SK-N-SH treated with all-trans-retinoic acid at 6 μM for 48 hours (cell line): ENCODE results near the gene BAG1.

ENCODE experiments used
- ATAC-seq: fragments of 200-7000 bp; cut with Tn5 transposase; 3 replicates; pipeline ENCODE4 v1.9.1; 2020; ENCODE audit warnings: mild to moderate bottlenecking, moderate library complexity
- ARNTL ChIP-seq: fragments of 450-650 bp; formaldehyde crosslinking; IDR thresholded peaks from 2 replicates; pipeline ENCODE4 v1.5.0; 2020; ENCODE audit warnings: low read depth, mild to moderate bottlenecking, moderate library complexity, borderline replicate concordance
- BACH2 ChIP-seq: fragments of 250-450 bp; sonication (Bioruptor Pico); IDR thresholded peaks from 2 replicates; pipeline ENCODE4 v1.9.0; 2021; ENCODE audit warnings: mild to moderate bottlenecking, borderline replicate concordance
- CSDC2 ChIP-seq: fragments of 250-450 bp; sonication (Bioruptor Pico); IDR thresholded peaks from 2 replicates; pipeline ENCODE4 v1.5.0; 2020; ENCODE audit warnings: mild to moderate bottlenecking, moderate library complexity
- ESRRG ChIP-seq: fragments of 250-450 bp; sonication (Bioruptor Pico); IDR thresholded peaks from 2 replicates; pipeline ENCODE4 v1.6.1; 2021; ENCODE audit warnings: mild to moderate bottlenecking
- ISL1 ChIP-seq: fragments of 250-450 bp; sonication (Bioruptor Pico); IDR thresholded peaks from 2 replicates; pipeline ENCODE4 v2.1.2; 2022; ENCODE audit warnings: mild to moderate bottlenecking, moderate library complexity
- OSR1 ChIP-seq: fragments of 250-450 bp; sonication (Bioruptor Pico); IDR thresholded peaks from 2 replicates; pipeline ENCODE4 v1.8.0; 2022; ENCODE audit warnings: moderate library complexity, mild to moderate bottlenecking, inconsistent platforms
- PPARA ChIP-seq: fragments of 250-450 bp; sonication (Bioruptor Pico); IDR thresholded peaks from 2 replicates; pipeline ENCODE4 v1.5.0; 2020; ENCODE audit warnings: mild to moderate bottlenecking, borderline replicate concordance
- RARB ChIP-seq: fragments of 250-450 bp; sonication (Bioruptor Pico); IDR thresholded peaks from 2 replicates; pipeline ENCODE4 v1.8.0; 2021; ENCODE audit warnings: mild to moderate bottlenecking, moderate library complexity
- SNAI2 ChIP-seq: fragments of 250-450 bp; sonication (Bioruptor Pico); IDR thresholded peaks from 2 replicates; pipeline ENCODE4 v1.5.0; 2020; ENCODE audit warnings: mild to moderate bottlenecking, moderate library complexity
- TCF4 ChIP-seq: fragments of 250-450 bp; sonication (Bioruptor Pico); IDR thresholded peaks from 2 replicates; pipeline ENCODE4 v1.8.0; 2021; ENCODE audit warnings: mild to moderate bottlenecking, moderate library complexity, borderline replicate concordance
- TOX ChIP-seq: fragments of 250-450 bp; sonication (Bioruptor Pico); IDR thresholded peaks from 2 replicates; pipeline ENCODE4 v1.8.0; 2021; ENCODE audit warnings: mild to moderate bottlenecking, moderate library complexity, borderline replicate concordance
- ZC3H10 ChIP-seq: fragments of 250-450 bp; sonication (Bioruptor Pico); IDR thresholded peaks from 2 replicates; pipeline ENCODE4 v1.5.1; 2021; ENCODE audit warnings: mild to moderate bottlenecking, moderate library complexity
- ZFP3 ChIP-seq: fragments of 250-450 bp; sonication (Bioruptor Pico); IDR thresholded peaks from 2 replicates; pipeline ENCODE4 v1.5.0; 2020; ENCODE audit warnings: mild to moderate bottlenecking, moderate library complexity
- ZFP30 ChIP-seq: fragments of 450-650 bp; formaldehyde crosslinking; IDR thresholded peaks from 2 replicates; pipeline ENCODE4 v1.5.0; 2022; ENCODE audit warnings: mild to moderate bottlenecking, moderate library complexity
- ZNF565 ChIP-seq: fragments of 450-650 bp; formaldehyde crosslinking; conservative IDR thresholded peaks from 2 replicates; pipeline ENCODE4 v1.5.0; 2020; ENCODE audit warnings: low read depth, mild to moderate bottlenecking, moderate library complexity
- ZNF8 ChIP-seq: fragments of 450-650 bp; formaldehyde crosslinking; IDR thresholded peaks from 2 replicates; pipeline ENCODE4 v1.5.0; 2020; ENCODE audit warnings: mild to moderate bottlenecking, moderate library complexity
- TF ChIP-seq, protein P1 (sequence below): fragments of 250-450 bp; sonication (Bioruptor Pico); IDR thresholded peaks from 2 replicates; pipeline ENCODE4 v1.8.0; 2021; ENCODE audit warnings: low read depth, mild to moderate bottlenecking, moderate library complexity, borderline replicate concordance
- TF ChIP-seq, protein P2 (sequence below): fragments of 250-450 bp; sonication (Bioruptor Pico); IDR thresholded peaks from 2 replicates; pipeline ENCODE4 v1.5.1; 2021; ENCODE audit warnings: mild to moderate bottlenecking, moderate library complexity
- TF ChIP-seq, protein P3 (sequence below): fragments of 250-450 bp; sonication (Bioruptor Pico); IDR thresholded peaks from 2 replicates; pipeline ENCODE4 v1.5.0; 2020; ENCODE audit warnings: mild to moderate bottlenecking, moderate library complexity
- TF ChIP-seq, protein P4 (sequence below): fragments of 250-450 bp; sonication (Bioruptor Pico); IDR thresholded peaks from 2 replicates; pipeline ENCODE4 v1.5.1; 2020; ENCODE audit warnings: low read depth, mild to moderate bottlenecking, moderate library complexity
- TF ChIP-seq, protein P5 (sequence below): fragments of 250-450 bp; sonication (Bioruptor Pico); IDR thresholded peaks from 2 replicates; pipeline ENCODE4 v1.8.0; 2020; ENCODE audit warnings: mild to moderate bottlenecking, moderate library complexity, borderline replicate concordance

Gene BAG1

DNA sequence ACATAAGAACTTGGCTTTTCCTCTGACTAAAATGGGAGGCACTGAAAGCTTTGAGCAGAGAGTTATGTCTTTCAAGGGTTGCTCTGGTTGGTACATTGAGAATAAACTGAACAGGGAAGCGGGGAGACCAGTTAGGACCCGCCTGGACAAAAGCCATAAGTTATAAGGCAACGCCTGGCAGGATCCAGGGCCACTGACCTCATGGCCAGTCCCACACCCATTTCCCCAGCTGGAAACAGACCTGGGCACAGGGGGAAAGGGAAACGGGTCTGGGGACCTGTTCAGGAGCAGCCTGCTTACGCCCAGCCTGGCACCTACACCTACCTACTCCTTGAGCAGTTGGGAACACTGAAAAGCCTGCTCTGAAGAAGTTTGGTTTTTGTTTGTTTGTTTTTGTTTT is 23.2 kb downstream of the BAG1 start:
- TF ChIP-seq ARNTL (CRISPR knock-in tag) (no peak), TCF4 (CRISPR knock-in tag) (no peak), ZFP30 (CRISPR knock-in tag) (no peak), CSDC2 (CRISPR knock-in tag) (no peak), SNAI2 (CRISPR knock-in tag) (no peak), ESRRG (CRISPR knock-in tag) (no peak), ZFP3 (CRISPR knock-in tag) (no peak), BACH2 (CRISPR knock-in tag) (no peak), ZNF565 (no peak), ZNF8 (CRISPR knock-in tag) (no peak), ISL1 (CRISPR knock-in tag) (no peak)
- TF ChIP-seq, protein P1, sequence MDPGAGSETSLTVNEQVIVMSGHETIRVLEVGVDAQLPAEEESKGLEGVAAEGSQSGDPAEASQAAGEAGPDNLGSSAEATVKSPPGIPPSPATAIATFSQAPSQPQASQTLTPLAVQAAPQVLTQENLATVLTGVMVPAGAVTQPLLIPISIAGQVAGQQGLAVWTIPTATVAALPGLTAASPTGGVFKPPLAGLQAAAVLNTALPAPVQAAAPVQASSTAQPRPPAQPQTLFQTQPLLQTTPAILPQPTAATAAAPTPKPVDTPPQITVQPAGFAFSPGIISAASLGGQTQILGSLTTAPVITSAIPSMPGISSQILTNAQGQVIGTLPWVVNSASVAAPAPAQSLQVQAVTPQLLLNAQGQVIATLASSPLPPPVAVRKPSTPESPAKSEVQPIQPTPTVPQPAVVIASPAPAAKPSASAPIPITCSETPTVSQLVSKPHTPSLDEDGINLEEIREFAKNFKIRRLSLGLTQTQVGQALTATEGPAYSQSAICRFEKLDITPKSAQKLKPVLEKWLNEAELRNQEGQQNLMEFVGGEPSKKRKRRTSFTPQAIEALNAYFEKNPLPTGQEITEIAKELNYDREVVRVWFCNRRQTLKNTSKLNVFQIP (CRISPR knock-in tag): no peak
- TF ChIP-seq, protein P2, sequence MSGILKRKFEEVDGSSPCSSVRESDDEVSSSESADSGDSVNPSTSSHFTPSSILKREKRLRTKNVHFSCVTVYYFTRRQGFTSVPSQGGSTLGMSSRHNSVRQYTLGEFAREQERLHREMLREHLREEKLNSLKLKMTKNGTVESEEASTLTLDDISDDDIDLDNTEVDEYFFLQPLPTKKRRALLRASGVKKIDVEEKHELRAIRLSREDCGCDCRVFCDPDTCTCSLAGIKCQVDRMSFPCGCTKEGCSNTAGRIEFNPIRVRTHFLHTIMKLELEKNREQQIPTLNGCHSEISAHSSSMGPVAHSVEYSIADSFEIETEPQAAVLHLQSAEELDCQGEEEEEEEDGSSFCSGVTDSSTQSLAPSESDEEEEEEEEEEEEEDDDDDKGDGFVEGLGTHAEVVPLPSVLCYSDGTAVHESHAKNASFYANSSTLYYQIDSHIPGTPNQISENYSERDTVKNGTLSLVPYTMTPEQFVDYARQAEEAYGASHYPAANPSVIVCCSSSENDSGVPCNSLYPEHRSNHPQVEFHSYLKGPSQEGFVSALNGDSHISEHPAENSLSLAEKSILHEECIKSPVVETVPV (CRISPR knock-in tag): no peak

DNA sequence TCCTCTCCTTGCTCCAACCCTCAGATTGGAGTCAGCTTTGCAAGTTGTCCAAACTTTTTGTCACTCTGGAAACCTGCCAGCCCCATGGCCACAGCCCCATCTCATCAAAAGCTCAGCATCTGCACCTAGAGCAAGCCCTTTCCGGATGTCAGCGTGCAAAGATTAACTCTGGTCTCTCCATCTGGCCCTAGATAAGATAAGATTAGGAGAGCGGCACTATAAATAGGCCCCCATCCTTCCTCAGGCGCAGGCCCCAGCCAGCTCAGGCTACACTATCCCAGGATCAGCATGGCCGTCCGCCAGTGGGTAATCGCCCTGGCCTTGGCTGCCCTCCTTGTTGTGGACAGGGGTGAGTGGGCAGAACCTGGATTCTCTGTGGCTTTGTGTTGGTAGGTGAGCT is 24.6 kb downstream of the BAG1 start, which contains the start of gene SPINK4:
Gene SPINK4 (plus strand): TSS at position 247 of the 400 bp plus-strand sequence. CDS start 42 bp downstream, at position 289.
- peak; percentile 68 for ATAC-seq
- TF ChIP-seq TOX (CRISPR knock-in tag): no peak
- peak; percentile 89 for TF ChIP-seq TCF4 (CRISPR knock-in tag)
- TF ChIP-seq, protein P3, sequence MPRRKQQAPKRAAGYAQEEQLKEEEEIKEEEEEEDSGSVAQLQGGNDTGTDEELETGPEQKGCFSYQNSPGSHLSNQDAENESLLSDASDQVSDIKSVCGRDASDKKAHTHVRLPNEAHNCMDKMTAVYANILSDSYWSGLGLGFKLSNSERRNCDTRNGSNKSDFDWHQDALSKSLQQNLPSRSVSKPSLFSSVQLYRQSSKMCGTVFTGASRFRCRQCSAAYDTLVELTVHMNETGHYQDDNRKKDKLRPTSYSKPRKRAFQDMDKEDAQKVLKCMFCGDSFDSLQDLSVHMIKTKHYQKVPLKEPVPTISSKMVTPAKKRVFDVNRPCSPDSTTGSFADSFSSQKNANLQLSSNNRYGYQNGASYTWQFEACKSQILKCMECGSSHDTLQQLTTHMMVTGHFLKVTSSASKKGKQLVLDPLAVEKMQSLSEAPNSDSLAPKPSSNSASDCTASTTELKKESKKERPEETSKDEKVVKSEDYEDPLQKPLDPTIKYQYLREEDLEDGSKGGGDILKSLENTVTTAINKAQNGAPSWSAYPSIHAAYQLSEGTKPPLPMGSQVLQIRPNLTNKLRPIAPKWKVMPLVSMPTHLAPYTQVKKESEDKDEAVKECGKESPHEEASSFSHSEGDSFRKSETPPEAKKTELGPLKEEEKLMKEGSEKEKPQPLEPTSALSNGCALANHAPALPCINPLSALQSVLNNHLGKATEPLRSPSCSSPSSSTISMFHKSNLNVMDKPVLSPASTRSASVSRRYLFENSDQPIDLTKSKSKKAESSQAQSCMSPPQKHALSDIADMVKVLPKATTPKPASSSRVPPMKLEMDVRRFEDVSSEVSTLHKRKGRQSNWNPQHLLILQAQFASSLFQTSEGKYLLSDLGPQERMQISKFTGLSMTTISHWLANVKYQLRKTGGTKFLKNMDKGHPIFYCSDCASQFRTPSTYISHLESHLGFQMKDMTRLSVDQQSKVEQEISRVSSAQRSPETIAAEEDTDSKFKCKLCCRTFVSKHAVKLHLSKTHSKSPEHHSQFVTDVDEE: peak; percentile 41; the same call in 1 of the 2 replicates
- no peak for TF ChIP-seq PPARA
- TF ChIP-seq, all 23 proteins: peak for 2

More for the DNA sequence above, 23.2 kb downstream of the BAG1 start:
- ATAC-seq: no peak

DNA sequence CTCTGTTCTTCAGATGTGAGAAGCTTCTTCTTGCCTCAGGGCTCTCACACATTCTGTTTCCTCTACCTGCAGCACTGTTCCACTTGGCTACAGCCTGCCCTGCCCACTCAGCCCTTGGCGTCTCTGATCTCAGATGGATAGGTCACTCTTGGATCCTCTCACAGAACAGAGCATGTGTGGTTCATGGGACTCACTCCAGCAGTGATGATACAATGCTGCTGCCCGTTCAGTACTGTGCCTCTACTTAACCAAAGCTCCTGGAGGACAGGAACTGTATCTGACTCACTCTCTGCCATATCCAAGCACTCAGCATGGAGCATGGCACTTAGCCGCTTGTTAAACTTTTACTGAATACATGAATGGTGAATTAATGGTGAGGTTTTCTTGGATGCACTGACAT is 27.9 kb downstream of the BAG1 start:
- ATAC-seq: no peak
- TF ChIP-seq ZFP3 (CRISPR knock-in tag) (no peak), ISL1 (CRISPR knock-in tag) (no peak), ZC3H10 (CRISPR knock-in tag) (no peak), OSR1 (no peak), PPARA (no peak), RARB (CRISPR knock-in tag) (no peak), TCF4 (CRISPR knock-in tag) (no peak), ZNF565 (no peak), ZNF8 (CRISPR knock-in tag) (no peak), ESRRG (CRISPR knock-in tag) (no peak), BACH2 (CRISPR knock-in tag) (no peak), ARNTL (CRISPR knock-in tag) (no peak), TOX (CRISPR knock-in tag) (no peak)
- TF ChIP-seq, protein P3: no peak
- TF ChIP-seq, protein P4, sequence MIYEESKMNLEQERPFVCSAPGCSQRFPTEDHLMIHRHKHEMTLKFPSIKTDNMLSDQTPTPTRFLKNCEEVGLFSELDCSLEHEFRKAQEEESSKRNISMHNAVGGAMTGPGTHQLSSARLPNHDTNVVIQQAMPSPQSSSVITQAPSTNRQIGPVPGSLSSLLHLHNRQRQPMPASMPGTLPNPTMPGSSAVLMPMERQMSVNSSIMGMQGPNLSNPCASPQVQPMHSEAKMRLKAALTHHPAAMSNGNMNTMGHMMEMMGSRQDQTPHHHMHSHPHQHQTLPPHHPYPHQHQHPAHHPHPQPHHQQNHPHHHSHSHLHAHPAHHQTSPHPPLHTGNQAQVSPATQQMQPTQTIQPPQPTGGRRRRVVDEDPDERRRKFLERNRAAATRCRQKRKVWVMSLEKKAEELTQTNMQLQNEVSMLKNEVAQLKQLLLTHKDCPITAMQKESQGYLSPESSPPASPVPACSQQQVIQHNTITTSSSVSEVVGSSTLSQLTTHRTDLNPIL (CRISPR knock-in tag): no peak
- TF ChIP-seq, protein P5, sequence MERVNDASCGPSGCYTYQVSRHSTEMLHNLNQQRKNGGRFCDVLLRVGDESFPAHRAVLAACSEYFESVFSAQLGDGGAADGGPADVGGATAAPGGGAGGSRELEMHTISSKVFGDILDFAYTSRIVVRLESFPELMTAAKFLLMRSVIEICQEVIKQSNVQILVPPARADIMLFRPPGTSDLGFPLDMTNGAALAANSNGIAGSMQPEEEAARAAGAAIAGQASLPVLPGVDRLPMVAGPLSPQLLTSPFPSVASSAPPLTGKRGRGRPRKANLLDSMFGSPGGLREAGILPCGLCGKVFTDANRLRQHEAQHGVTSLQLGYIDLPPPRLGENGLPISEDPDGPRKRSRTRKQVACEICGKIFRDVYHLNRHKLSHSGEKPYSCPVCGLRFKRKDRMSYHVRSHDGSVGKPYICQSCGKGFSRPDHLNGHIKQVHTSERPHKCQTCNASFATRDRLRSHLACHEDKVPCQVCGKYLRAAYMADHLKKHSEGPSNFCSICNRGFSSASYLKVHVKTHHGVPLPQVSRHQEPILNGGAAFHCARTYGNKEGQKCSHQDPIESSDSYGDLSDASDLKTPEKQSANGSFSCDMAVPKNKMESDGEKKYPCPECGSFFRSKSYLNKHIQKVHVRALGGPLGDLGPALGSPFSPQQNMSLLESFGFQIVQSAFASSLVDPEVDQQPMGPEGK: no peak
- TF ChIP-seq, protein P1 (CRISPR knock-in tag): no peak
- TF ChIP-seq, protein P2 (CRISPR knock-in tag): no peak
